HG02840 (cell line): ENCODE measurements around the gene KNDC1.

Experiments
- ATAC-seq: cut with Tn5 transposase; IDR thresholded peaks from one replicate; pipeline ENCODE4 v1.9.1; 2021; ENCODE audit warnings: mild to moderate bottlenecking, moderate library complexity, moderate number of reproducible peaks; ENCODE audit not compliant: unreplicated experiment, low FRiP score

The KNDC1 gene

DNA sequence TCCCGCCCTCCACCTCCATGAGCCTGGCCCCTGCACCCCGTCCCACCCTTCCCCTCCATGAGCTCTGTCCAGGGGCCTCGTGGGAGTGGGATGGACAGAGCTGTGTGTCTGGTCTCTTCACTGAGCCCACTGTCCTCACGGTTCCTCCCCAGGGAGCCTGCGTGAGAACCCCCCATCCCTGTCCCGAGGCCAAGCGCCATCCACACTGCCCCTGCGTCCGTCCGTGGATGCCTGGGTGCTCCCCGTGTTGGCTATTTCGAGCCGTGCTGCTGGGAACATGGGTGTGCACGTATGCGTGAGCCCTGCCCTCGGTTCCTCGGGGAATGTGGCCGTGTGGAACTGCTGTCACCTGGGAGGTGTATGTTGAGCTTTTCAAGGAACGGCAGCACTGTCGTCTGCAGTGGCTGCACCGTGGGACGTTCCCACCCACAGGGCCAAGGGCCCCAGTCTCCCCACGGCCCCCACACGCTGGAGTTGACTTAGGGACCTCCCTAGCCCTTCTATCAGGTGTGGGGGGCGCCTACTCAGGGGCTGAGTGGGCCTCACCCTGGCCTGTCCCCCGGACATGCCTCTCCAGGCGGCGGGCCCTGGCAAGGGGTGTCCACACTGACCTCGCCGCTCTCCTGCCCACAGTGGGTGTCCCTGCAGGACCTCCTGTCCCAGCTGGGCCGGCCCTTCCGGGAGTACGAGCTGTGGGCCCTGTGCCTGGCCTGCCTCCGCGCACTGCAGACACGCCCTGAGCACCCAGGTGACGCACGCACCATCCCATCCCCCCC lies 28.1 kb downstream of the KNDC1 start:
- ATAC-seq = no peak

DNA sequence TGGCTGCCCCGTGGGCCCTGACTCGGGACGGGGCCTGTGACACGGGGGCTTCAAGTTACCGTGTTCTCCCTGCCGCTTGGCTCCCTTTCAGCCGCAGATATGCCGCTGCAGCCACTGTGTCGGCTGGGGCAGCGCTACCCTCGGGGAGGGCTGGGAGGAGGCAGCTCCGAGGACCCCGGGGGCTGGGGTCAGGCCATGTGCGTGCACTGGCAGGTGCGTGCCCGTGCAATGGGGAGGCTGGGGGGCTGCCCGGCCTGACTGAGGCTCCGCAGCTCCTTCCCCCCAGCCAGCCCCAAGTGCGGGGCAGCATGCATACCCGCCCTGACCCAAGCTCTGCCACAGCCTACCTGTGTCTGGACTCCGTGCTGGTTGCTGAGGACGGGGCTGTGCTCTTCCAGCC lies 29.2 kb downstream of the KNDC1 start:
- ATAC-seq = no peak

DNA sequence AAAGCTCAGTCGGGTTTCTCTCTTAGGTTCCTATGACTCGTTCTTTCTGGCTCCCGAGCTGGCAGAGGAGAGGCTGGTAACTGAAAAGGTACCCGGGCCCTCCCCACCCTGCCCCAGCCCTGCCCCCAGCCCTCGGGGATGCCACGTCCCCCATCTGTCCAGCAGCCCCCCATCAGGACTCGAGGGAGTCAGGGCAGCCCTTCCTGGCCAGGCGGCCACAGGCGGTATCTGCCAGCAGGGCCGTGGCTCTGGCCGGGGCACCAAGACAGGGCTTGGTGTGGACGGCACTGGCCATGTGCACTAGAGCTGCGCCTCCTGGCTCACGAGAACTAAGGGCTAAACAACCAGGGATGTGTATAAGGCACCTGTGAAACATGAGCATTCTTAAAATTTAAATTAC lies 29.7 kb downstream of the KNDC1 start:
- ATAC-seq = no peak

DNA sequence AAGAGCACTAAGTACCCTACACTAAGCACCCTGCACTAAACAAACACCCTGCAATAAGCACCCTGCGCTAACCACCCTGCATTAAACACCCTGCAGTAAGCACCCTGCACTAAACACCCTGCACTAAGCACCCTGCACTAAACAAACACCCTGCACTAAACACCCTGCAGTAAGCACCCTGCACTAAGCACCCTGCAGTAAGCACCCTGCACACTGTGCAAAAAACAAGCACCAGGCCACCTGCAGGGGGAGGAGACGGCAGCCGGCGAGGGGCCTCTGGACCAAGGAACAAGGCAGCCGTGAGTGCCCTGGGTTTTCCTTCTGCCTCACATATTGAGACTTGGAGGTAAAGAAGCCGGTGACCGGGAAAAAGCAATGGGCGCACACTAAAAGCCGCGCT lies 30.2 kb downstream of the KNDC1 start:
- ATAC-seq = no peak

DNA sequence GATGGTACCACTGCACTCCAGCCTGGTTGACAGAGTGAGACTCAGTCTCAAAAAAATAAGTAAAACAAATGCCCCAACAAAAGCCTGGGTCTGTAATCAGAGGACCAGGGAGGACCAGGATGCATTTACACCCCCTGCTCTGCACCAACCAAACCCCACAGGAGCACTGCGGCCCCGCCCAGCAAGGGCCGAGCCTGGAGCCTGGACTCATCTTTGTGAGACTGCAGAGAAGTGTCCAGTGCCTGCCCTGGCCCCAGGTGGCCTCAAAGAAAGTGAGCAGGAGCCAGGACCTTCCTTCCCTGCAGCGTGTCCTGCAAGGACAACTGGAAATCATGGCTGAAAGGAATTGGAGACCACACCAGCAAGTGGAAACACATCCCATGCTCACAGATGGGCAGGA lies 31.6 kb downstream of the KNDC1 start:
- no peak for ATAC-seq

DNA sequence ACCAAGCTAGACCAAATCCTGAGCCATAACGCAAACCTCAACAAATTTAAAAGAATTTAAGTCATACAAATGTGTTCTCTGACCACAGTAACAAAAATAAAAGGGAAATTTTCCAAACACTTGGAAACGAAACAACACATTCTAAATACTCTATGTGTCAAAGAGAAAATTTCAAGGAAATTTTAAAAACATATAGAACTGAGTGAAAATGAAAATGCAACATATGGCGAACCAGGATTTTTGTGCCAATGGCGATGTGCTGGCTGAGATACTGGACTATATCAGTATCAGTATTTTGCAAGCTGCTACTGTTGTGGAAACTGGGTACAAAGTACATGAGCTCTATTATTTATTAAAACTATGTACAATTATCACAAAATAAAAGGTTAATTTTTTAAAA lies 34.1 kb downstream of the KNDC1 start:
- ATAC-seq = no peak

DNA sequence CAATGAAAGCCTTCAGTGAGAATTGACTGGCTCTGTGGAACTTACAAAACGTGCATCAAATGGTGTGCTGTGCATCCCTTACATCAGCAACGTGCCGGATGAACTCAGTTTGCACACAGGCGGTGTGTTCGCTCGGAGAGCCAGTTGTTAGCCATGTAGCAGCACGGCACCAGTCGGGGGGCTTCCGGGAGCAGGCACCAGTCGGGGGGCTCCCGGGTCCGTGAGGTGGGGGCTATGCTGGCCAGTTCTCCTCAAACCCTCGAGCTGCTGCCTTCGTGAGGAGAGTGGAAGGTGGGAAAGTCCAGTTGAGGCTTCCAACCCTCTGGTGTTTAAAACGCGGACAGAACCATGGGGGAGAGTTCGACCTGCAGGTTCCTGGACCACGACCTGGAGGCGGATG lies 35.1 kb downstream of the KNDC1 start:
- ATAC-seq = no peak

DNA sequence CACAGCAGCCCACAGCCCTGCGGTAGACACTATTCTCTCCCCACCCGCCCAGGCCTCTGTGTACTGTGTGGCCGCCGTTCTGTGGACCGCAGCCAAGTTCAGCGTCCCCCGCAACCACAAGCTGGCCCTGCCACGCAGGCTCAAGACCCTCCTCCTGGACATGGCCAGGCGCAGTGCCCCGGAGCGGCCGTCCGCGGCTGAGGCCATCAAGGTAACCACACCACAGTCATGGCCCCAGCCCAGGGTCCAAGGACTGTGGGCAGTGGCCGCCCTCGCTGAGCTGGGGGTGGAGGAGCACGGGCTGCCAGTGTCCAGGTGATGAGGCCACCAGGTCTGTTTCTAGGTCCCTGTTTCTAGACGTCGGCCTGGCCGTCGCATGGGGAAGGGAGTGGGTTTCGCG lies 35.6 kb downstream of the KNDC1 start:
- ATAC-seq = no peak

DNA sequence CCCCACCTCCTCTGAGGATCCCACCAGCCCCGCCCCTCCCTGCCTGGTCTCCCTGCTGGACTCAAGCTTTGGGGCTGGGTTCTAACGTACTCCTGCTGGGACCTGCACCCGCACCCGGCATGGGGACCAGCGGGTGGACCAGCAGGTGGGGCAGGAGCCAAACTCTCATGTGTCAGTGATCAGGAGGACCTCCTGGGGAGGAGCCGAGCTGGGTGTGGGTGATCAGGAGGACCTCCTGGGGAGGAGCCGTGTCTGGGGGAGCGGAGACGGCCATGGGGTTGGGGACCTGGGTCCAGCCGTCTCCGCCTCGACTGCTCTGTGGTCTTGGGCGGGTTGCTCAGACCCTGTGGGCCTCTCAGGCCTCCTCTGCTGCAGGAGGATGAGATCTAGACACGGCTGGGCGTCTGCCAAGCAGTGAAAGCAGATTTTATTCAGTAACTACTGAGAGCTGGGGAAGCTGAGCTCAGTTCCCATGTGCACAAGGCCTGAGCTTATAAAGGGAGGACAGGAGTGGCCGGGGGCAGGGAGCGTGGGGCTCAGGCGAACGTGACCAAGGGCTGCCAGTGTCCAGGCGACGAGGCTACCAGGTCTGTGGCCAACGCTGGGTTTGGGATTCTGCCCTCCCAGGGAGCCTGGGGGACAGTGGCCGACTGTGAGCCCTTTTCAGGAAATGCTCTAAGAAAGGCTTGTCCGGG lies 36.3 kb downstream of the KNDC1 start:
- ATAC-seq = no peak

DNA sequence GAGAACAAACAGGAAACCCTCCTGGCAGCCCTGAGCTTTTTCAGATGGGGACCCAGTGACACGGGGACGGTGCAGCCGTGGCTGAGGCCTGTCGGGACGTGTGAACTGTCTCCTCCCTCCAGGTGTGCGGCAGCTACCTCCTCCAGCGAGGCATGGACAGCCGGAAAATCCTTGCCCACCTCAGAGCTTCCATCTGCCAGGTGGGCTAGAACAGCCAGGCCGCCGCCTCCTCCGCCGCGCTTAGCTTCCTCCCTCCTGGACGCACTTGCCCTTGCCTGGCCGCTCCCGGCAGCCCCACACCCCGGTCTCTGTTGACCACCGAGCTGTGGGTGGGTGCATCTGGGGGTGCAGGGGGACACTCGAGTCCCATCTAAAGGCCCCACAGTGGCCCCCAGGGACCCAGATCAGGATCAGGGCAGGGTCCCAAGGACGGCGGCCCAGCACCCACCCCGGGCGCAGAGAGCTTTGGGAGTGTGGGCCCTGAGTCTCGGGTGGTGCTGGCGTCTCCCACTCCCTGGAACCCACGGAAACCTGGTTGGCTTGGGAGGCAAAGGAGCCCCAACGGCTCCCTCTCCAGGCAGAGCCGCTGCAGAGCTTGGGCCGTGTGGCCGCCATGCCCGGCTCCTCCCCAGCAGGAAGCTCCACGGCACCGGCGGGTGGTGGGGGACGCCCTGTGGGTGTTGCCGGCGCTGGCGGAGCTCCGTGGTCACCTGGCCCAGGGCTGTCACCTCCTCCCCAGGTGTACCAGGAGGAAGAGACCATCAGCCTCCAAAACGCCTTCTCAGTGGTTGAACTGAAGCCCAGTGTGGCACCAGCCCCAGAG lies 37.1 kb downstream of the KNDC1 start:
- no peak for ATAC-seq

DNA sequence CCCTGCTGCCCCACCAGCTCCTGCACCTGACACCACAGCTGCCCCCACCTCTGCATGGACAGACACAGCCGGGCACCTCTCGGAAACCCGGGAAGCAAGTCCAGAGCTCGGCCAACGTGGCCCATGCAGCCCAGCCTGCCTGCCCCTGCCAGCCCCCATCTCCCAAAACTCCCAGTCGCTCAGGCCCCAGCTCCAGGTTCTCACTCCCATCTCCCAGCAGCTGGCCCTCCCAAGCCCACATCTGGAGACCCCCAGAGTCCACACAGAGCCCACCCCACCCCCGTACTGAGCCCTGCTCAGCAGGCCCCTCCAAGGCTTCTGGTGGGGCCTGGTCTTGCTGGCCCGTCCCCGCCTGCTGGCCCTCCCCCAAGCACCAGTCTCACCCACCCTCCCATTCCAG lies 37.8 kb downstream of the KNDC1 start:
- no peak for ATAC-seq

DNA sequence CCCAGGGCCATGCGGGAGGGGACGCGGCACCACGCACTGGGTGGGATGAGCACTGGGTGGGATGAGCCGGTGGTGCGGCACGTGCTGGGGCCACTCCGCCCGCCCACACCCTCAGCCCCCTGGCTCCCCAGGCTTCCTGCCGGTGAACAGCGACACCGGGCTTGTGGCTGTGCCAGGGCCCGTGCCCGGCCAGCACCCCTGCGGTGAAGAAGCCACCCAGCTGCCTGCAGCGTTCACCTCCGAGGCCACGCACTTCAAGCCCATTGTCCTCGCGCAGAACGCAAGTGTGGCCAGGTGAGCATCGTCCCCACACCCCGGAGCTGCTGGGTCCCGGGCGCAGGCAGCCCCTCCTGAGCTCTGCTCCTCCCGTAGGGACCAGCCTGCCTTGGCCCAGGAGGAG lies 38.2 kb downstream of the KNDC1 start:
- no peak for ATAC-seq

DNA sequence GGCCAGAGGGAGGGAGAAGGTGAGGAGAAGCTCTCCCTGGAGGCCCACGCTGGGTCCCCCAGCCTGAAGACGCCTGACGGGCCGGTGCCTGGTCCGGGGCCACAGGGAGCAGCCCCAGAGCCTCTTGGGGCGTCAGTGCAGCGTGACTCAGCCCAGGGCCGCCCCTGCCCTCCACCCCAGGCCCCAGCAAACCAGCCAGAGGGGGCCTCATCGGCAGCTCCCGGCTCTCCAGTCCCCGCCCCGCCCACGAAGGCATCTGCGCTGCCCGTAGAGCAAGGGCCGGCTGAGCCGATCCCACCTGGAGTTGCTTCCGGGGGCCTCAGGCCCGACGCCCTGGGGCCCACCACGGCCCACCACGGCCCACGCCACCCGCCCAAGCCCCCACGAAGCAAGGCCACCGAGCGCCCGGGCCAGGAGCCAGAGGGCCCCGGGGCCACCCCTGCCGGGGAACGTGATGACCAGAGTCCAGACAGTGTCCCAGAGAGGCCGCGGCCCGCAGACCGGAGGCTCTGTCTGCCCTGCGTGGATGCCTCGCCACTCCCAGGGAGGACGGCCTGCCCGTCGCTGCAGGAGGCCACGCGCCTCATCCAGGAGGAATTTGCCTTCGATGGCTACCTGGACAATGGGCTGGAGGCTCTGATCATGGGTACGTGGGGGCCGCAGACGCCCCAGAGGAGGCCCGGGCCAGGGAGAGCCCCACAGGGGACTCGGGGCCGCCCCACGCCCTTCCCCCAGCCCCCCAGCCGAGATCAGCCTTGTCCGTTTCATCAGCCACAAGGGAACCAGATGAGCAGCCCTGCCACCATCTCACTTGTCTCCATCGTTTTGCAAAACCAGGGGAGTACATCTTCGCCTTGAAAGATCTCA lies 38.8 kb downstream of the KNDC1 start:
- no peak for ATAC-seq

DNA sequence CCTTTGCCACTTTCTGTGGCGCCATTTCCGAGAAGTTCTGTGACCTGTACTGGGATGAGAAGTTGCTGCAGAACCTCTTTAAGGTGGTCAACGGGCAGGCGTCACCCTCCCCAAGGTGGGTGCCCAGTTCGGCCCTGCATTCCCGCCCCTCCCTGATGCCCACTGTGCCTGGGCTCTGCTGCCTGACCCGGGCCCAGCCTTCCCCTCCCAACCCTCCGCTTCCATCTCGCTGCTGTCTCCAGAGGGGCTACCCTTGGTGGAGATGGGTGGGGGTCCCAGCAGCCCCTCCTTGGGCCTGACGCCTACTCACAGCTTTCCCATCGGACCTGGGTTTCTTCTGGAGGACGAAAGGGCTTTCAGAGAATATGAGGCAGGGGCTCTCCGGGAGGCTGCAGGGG lies 39.5 kb downstream of the KNDC1 start:
- ATAC-seq = no peak

DNA sequence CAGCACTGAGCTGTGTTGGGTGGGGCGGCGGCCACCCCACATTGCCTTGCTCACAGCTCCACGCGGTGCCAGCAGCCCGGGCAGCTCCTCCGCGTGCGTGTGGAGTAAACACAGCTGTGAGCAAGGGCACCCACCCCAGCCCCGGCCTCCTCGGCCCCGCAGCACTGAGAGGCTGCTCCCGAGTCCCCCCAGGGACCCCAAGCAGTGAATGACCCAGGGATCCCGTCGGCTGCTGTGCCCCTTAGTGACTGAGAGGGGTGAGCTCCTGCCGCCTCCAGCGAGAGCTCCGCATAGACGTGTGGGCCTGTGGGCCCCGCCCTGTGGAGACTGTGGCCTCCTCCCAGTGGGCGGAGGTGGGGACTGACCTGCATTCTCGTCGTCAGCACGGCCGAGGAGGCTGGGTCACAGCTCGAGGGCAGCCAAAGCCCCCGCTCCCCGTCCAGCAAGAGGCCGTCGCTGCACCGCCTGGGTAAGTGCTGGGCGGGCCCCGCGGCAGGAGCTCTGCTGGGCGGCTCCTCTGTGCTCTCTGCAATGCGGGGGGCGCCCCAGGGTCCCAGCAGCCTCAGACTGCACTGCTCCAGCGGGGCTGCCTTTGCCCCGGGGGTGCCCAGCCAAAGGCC lies 40.1 kb downstream of the KNDC1 start:
- ATAC-seq = no peak

DNA sequence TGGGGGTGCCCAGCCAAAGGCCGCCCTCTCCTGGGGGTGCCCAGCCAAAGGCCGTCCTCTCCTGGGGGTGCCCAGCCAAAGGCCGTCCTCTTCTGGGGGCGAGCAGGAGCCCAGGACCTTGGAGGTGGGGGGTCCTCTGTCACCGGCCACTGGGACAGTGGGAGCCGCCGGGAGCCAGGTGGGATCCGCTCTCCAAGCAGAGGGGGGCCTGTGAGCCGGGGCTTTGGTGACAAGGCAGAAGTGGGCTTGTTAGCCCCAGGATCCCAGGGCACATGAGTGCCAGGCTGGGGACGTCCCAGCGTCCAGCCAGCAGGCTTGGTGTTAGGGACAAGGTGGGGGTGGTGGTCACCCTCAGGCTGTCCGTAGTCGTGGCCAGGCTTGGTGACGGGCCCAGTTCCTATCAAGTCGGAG lies 40.6 kb downstream of the KNDC1 start:
- ATAC-seq = no peak

DNA sequence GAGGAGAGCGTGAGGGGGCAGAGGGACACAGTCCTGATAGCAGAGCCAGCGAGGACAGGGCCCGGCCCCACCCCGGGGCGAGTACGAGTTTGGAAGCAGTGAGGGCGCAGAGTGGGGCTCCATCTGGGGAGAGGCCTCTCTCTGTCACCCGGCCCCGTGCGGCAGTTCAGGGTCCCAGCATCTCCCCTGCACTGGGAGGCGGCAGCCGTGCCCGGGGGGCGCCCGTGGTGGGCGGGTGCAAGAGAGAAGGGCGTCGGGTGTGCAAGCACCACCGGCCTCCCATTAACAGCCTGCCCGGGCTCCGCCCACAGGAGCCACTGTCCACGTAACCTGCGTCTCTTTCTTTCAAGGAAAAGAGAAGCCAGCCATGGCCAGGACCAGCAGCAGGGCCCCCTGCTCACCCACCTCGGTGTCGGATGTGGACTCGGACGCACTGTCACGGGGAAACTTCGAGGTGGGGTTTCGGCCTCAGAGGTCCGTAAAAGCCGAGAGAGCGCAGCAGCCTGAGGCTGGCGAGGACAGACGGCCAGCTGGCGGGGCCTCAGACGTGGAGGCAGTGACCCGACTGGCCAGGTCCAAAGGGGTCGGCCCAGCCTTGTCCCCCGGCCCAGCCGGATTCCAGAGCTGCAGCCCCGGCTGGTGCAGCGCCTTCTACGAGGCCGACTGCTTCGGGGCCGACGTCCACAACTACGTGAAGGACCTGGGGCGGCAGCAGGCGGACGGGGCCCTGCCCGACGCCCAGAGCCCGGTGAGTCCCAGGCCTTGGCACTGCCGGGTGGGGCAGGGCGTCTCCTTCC lies 41.3 kb downstream of the KNDC1 start:
- no peak for ATAC-seq

DNA sequence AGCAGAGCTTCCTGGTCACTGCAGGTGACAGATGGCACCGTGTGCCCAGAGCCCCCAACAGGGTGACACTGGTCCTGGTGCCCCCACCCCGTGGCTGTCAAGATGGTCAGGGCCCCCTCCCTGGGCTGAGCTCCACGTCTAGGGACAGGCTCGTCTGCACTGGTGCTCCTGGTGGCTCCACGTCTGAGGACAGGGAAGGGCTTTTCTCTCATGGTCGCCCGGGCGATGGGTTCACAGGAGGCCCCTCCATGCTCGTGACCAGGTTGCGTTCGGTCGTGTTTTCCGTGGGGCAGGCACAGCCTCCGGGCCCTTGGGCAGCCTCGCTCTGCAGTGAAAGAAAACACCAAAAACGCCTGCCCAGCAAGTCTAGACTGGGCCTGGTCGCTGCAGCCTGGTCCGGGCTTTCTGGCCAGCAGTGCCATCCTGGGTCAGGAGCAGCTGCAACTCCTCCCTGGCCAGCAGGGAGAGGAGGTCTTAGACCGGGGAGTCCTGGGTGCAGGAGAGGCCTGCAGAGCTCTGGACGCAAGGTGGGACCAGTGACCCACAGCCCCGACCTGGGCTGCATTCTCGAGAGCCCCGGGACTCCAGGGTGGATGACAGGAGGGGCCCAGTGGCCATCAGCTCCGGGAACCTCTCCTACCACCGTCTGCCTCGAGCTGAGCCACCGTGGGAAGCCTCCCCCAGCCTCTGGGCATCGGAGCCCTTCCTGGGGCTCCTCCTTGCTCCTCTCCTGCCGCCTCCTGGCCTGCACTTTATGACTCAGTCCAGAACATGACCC lies 42.1 kb downstream of the KNDC1 start:
- no peak for ATAC-seq
